ENCODE data around the gene AXIN2.

Gene AXIN2

DNA sequence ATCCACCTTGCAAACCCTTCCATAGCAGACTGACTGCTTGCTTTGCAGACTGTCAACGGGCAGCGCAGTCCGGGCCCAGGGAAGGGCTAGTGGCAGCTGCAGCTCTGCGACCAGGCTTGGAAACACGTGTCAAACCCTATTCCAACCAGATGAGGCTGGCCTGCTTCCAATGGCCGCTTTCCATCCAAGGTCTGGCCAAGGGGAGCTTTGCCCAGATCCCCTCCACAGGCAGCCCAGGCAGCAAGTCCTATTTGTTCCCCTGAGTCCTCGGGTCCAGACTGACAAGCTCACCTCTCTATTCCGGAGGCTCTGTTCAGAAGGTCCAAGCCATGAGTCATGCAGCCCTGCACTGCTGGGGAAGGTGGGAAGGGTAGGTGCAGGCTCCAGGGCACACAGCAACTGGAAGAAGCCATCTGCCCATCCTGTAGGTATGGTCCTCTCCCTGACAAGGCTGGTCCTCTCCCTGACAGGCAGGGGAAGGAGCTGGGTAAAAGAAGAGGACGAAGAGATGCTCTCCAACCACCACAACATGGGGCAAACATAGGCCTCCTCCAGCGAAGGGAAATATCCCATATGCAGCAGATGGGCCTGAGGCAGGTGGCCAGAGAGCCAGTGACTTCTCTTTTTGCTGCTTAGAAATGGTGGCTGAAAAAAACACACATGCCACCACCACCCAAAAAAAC is 22.6 kb upstream of the AXIN2 start:
- no peak for DNase-seq

DNA sequence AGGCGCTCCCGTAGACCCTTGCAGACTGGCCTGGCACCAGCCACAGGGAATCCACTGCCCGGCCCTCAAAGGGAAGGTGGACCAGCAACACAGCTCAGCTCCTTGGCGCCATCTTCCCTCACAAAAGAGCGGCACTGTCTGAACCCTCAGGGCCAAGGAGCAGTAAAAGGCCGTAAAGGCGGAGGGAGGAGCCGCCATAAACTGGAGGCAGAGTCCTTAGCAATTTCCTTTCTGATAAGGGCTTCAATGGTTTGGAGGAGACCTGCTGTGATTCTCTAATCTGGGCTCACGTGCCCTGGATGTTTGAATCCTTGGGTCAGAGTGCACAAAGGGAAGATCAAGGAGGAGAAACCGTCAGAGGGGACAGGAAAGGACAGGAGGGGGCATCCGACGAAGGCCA is 15.5 kb upstream of the AXIN2 start:
- DNase-seq: no peak

DNA sequence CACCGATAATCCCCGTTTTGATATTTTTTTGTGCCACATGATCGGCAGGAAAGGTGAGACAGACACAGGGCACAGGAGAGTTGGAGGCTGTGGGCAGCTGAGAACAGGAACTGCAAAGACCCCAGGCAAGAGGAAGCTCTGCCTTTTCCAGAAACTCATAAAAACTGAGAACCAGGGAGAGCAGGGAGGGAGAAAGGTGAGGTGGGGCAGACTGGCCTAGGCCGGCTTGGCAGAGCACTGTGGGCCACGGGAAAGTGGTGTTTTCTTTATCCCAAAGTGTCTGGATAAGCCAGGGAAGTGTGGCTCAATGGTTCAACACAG is 11.8 kb upstream of the AXIN2 start:
- DNase-seq: no peak

DNA sequence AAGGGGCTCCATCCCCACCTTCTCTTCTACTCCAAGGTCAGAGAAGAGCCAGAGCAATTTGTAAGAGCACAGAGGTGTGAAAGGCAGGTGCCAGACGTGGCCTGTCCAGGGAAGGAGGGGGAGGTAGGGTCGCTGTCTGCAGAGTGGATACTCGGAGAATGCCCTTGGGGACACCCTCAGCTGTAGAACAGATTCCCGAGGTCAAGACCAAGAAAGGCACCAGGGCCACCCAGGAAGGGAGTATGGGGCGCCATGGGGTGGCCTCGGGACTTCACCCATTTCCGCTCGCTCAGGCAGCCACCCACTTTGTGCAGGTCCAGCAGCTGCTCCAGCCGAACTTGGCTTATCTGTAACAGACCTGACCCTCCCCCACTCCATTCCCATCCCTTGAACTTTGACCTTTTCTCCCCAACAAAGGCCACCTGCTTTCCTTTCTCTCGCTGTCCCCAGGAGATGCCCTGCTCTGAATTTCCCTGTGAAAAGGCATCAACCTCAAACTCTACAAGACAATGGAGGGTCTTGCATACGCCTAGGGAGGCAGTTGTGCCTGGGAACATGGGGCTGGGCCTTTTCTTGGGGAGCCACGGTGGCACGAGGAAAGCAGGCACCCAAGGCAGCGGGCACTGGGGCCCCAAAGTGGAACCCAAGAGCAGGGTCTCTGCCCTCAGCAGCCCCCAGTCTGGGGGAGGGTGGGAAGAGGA is 11.3 kb upstream of the AXIN2 start:
- no peak for DNase-seq

DNA sequence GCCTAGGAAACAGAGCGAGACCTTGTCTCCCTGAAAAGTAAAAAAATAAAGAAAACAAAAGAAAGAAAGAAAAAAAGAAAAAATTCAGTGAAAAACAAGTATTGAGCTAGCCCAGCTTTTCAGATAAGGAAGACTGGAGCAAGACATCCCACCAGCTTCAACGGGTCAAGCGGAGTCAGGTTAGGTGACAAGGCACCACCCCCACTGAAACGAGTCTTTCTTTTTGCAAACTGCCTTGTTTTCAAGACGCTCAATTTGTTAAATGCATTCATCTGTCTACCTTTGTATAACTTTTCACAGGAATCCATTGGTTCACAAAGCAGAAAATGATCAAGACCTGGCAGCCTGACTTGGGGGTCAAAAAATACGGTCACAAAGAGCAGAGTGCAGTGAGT is 10.7 kb upstream of the AXIN2 start:
- no peak for DNase-seq

DNA sequence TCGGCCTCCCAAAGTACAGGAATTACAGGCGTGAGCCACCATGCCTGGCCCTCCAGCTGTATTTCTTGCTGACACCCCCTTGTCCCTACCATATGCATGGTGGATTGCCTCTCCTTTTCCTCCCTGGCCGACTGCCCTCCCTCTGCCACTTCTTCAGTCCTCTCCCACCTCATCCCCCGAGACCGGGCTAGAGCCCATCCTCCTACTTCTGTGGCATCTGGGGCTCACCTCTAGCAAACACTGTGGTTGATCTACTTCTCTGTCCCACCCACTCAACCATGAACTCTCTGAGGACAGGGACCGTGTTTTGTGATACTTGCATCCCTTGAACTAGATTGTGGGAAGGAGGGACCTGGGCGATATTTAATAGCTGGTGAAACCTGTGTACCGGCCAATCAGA is 7.5 kb upstream of the AXIN2 start:
- DNase-seq: no peak

DNA sequence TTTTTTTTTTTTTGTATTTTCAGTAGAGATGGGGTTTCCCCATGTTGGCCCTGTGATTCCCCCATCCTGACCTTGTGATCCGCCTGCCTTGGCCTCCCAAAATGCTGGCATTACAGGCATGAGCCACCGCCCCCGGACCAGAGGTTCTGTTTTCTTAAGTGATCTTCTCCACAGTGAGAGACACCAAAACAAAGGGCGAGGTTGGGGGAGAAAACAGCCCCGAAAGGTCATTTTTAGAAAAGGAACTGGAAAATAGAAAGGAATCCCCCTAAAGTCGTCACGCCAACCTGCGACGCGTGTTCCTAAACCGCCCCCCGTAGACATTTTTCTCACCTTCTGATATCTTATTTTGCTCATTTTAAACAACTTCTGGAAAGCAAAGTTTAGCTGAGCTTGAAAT is 6.1 kb upstream of the AXIN2 start:
- no peak for DNase-seq

DNA sequence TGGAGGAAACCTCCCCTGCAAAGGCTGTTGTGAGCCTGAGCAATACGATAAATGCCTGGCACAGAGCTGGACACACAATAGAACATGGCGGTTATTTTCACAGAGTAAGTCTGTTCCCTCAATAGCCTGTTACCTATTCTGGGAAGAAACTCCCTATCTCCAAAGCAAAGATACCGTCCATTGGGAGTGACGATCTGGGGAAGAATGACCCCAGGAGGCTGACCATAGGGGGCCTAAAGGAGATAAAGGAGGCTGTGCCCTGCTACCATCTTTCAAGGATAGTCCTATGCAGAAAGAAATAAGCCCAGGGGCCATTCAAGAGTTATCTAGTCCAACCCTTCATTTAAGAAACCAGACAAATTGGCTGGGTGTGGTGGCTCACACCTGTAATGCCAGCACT is 4.1 kb upstream of the AXIN2 start:
- DNase-seq: no peak

DNA sequence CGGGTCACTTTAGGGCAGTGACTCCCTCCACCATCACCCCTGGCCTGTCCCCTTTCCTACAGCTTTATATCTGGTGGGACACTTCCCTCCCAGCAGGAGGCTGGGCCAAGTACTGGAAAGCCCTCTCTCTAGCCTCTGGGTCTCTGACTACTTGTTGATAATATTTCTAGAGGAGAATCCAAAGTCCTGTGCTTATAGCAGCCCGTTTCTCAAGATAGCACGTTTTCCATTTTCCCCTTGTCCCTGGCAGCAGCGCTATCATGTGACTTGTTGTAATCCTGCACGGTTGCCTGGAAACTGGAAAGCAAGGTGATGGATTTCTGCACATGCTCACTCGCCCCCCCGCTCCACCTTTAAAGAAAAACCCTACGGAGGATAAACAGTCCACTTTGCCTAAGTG is 3.3 kb upstream of the AXIN2 start:
- DNase-seq: no peak

DNA sequence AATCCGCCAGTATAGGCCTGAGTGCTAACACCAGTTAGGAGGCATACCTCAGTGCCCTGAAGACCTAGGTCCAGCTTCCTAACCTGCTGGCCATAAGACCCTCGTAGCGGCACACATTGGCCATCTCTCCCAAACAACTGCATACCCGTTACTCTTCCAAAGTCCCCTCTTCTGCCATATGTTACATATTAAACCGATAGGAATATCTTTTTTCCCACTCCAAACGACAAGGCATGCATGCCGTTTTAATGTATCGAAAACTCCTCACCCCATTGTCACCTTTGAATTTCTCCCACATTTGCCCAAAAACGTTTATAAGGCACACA is 721 bp upstream of the AXIN2 start:
- no peak for DNase-seq

DNA sequence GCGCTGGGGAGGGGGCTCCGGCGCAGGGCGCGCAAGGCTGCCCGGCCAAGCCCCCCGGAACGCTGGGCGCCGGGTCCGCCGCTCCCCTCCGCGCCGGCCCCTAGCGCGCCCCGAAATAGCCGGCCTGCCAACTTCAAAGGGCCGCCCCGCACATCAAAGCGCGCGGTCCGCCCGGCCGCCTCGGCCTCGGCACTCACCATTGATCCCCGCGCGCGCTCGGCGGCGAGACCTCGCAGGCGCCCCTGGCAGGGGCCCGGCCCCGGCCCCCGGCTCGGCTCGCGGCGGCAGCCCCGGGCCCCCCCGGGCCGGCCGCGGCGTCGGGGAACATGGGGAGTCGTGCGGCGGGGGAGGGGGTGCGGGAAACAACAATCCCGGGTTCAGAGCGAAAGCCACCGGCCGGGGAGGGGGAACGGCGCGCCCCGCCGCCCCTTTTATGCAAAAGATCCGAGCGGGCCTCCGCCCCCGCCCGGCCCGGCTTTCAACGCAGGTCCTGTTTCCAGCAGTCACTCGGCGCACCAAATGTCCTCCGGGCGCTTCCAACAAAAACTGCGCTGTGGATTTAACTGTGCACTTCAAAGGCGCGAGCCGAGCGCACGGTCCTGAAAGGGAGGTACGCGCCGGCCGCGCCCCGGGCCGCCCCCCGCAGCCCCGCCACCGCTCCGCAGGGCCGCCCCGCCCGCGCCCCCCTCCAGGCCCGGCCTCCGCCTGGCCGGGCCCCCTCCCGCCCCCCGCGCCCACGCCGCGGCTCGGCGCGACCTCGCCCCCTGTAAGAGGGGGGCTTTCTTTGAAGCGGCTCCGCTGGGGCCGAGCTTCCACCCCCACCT is 608 bp downstream of the AXIN2 start:
- peak; percentile 78 for DNase-seq

DNA sequence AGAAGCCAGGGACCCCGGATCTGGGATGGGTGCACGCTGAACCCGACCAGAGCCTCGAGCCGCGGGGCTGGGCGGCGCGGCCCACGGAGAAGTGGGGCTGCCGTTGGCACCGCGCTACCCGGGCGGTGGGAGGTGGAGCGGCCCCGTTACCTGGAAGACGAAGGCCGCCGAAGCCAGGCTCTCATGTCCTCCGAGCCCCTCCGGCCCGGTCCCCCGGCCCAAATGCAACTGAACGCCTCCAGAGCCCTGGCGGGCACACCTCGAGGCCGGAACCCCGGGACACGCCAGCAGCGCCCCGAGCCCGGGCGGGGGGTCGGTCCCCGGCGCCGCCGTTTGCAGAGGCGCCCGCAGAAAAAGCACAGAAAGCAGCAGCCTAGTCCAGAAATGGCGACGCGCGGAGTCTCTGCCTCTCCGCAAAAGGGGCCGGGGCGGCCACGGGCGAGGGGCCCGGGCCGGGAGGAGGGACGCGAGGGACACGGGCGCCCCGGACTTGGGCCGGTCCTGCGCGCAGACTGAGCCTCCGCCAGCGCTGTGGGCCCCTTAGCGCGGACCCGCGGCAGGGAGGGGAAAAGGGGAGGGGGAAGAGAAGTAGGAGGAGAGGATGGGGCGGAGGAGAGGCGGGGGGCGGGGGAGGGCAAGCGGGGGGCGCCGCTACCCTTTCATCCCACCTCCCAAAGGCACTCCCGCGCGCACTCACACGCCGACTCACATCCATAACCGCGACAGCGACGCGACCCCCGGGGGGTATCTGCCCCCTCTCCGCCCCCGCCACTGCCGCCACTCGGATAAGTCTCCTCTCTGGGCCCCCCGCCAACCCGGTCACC is 1.4 kb downstream of the AXIN2 start:
- peak; percentile 18 for DNase-seq

DNA sequence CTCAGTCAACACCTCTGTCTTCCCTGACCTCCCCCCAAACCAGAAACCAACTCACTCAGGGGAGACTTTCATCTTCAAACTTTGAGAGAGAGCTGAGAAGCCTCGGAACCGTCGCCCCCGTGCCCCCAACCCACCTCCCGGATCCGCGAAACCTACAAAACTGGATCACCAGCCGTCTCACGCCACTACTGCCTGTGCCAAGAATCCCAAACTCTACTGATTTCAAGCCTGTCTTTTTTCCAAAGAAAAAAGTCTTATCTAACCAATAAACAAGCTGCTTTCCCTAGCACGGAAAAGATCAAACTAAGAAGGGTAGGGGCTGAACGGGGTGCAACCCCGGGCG is 2.0 kb downstream of the AXIN2 start:
- DNase-seq: no peak

DNA sequence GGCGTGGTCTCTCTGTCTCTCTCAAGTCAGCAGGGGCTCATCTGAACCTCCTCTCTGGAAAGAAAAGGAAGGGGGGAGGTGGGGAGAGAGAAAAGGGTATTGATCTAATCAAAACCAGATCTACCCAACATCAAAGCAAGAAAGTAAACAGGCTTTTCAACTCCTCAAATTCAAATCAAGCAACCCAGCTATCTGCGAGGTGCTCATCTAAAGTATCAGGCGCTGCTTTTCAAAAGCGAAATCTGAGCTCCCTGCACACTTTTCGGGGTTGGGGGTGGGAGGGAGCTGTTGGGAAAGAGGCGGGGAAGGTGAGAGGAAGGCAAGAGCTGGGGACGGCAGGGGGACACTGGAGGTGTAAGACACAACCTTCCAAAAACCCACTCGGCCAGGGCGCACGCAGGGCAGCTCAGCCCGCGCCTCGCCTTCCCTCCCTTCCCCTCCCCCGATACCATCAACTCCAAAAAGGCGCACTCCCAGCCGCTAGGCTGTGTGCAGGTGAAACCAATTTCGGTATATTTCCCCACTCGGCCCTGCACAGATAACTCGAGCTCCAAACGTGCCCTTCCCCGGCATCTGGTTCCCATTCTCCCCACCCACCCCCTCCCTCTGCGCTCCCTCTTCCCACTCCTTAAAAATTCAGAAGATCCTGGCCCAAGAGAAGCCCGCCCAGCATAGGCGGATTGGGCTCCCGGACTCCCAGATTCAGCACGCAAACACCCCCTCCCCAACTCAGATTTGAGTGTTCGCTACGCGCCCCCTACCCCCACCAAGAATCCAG is 2.6 kb downstream of the AXIN2 start:
- DNase-seq: no peak

DNA sequence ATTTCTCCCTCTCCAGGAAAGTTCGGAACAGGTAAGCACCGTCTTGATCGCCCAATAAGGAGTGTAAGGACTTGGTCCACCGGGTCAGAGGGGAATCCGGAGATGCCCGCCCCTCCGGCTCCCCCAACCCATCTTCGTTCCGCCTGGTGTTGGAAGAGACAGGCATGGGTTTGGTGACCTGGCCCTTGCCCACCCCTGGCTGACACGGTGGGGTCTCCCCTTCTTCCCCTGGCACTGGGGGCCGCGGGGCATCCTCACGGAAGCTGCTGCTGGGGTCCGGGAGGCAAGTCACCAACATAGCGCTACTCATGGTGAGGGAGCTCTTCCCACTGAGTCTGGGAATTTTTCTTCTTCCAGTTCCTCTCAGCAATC is 3.2 kb downstream of the AXIN2 start:
- no peak for DNase-seq

DNA sequence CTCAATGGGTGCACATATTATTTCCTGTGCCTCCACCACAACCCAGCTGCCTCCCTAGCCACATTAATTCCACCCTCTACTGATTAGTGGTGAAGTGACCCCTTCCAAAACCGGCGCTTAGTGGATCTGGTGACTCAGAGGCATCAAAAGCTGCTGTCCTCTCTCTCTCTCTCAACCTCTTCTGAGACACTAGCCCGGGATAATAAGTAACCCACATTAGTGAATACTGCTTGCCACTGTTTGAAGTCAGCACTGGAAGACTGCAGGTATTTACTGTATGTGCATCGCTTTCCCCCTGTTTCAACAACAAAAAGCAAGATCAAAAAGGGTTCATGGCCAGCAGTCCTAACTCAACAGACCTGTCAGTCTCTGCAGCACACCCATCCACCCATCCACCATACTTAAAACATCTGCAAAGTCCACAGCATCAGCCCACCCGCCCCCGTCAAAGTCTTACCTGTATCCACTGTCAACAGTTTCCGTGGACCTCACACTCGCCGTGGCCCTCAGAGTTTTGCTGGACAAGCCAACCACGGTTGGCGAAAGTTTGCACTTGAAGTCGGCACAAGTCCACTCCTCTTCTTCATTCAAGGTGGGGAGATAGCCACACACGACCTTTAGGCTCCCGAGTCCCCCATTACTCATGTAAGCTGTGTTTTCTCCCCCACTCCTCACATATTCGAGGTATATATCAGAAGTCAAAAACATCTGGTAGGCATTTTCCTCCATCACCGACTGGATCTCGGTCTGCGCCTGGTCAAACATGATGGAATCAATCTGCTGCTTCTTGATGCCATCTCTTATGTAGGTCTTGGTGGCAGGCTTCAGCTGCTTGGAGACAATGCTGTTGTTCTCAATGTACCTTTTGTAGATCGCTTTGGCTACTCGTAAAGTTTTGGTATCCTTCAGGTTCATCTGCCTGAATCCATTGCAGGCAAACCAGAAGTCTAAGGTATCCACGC is 3.8 kb downstream of the AXIN2 start:
- peak; percentile 52 for DNase-seq

DNA sequence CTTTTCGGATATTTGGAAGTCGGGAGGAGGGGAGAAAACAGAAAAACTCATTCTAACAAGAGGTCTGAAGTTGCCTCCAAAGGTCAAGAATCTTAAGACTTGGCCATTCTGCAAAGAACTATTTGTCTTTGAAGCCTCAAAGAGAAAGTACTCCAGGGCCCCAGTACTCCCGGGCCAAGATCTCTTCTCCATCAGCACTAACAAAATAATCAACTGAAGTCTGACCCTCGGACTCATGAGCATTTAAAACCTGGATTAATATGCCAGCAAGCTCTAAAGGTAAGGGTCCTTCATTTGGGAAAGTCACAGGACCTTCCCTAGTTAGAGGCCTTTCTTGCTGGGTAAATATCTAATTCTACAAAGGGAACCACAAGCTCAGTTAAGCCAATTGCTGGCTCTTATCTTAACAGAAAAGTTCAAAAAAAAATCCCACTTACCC is 4.5 kb downstream of the AXIN2 start:
- DNase-seq: no peak

DNA sequence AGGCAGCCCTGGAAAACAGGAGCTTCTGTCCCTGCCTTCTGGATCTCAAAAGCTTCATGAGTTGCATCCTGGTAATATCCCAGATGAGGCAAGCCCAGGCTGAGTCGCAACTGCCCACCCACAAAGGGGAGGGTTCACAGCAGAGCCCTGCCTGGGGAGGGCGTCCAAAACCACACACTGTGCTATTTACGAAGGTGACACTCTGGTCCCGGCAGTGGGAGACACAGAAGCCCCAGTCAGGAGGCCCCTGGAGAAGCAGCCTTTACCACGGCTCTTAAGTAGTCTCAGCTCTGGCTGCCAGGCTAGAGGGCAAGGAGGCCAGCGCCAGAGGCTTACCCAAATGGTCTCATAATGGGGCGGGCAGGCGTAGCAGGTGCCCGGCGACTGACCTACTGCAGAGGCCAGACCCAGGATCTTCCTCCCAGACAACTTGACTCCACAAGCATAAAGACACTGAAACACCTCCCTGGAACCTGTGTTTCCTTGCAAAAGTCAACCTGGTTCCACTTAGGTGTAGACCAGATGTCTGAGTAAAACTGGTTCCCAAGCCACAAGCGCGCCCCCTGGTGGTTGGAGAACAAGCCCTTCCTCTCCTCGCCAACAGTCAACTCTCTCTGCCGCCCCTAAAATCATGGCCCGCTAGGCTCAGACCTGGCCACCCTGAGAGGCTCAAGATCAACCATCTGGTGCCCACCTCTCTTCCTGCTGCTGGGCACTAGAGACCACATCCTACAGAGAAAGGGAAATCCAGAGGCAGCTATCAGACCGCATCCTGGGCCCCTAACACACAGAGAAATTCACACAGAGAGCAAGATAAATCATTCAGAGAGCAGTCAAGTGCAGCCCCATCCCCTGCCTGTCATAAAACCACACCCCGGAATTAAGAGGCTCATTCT is 5.2 kb downstream of the AXIN2 start:
- peak; percentile 86 for DNase-seq

DNA sequence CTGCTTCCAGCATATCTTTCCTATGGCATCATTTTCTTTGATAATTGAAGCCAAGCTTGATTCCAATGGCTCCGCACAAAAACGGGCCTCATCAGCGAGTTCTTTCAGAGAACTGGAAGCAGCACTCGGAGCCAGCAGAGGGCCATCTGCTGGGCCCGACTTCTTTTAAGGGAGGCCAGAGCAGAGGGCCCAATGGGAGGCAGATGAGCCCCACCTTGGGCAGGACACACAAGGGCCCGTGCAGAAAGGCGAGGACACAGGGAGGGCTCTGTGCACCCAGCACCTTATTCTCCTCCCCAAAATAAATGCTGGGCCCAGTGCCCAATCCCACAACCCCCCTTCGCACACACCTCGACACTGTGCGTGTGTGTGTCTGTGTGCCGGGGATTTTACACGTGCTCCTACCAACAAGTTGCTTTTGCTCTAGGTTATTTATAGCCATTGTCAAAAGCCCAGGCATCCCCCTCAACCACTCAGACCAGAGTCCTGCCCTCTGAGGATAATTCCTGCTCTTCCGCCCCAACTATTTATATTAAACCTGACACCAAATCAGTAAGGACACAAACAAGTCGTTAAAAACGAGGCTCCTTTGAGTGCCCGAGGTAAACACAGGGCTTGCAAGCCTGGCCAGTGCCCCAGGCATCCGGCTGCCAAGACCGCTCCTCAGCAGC is 6.8 kb downstream of the AXIN2 start:
- DNase-seq: no peak
